Tongue (tissue), 2 donors: ENCODE results near the gene CPT1C. TPM values are rescaled to one million over a fixed set of nuclear protein-coding genes. Genes with fewer than 3 reads are reported as not detected.
"Not testable (repeated sequence)": the region's sequence is repeated elsewhere in the genome, so short reads cannot be mapped to it uniquely, and the experiment has no call there.

ENCODE experiments used
- DNase-seq: peaks from one replicate; pipeline ENCODE4 v3.0.0-alpha.2; 2015
- total RNA-seq: library from RNA; depleted of rRNA; stranded (reverse); fragments of >200 nt; gene quantifications from one replicate; pipeline ENCODE4 v1.2.3, GENCODE V29; 2014

Gene CPT1C
- total RNA-seq, 1 donor from 2014 or later, result 5.1 TPM

GRCh38 chr19:49704888-49705642, 14.1 kb downstream of the CPT1C start:
- DNase-seq, result no peak

DNA sequence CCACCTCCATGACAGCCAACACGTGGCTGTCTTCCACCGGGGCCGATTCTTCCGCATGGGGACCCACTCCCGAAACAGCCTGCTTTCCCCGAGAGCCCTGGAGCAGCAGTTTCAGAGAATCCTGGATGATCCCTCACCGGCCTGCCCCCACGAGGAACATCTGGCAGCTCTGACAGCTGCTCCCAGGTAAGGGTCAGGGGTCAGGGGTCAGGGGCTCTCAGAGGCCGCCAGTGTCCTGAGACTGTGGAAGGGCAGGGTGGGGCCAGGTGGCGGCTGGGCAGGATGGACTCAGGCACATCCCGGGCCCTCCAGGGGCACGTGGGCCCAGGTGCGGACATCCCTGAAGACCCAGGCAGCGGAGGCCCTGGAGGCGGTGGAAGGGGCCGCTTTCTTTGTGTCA, 15.0 kb downstream of the CPT1C start:
- no peak for DNase-seq

GRCh38 chr19:49710372-49710951, 19.5 kb downstream of the CPT1C start:
- DNase-seq, result no peak

- peak; percentile 63 for DNase-seq
Observed at GRCh38 chr19:49712397-49712859, 21.5 kb downstream of the CPT1C start.

DNA sequence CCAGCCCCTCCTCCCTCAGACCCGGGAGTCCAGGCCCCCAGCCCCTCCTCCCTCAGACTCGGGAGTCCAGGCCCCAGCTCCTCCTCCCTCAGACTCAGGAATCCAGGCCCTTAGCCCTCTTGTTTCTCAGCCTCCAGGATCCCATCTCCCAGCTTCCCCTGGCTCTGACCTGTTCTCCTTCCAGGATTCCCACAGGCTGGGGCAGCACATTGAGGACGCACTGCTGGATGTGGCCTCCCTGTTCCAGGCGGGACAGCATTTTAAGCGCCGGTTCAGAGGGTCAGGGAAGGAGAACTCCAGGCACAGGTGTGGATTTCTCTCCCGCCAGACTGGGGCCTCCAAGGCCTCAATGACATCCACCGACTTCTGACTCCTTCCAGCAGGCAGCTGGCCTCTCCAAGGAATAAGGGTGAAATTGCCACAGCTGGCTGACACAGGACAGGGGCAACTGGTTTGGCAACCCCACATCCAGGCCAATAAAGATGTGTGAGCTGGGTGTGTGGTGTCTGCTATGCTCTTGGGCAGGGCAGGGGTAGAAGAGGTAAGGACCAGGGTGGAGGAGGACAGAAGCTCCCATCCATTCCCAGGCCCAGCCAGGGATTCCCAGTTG, 22.4 kb downstream of the CPT1C start:
- DNase-seq, result peak; percentile 73

GRCh38 chr19:49716154-49716553, 25.2 kb downstream of the CPT1C start:
- DNase-seq, result no peak

DNA sequence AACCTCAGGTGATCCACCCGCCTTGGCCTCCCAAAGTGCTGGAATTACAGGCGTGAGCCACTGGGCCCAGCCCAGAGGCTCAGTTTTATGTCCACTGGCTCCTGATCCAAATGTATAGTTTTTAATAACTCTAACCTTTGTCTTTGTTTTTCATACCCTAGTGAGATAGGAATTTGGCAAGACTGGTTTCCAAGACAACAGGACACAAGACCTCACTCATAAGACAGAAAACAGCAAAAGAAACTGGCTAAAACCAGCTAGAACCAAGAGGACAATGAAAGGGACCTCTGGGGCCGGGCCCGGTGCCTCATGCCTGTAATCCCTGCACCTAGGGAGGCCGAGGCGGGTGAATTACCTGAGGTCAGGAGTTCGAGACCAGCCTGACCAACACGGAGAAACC, 27.6 kb downstream of the CPT1C start:
- peak; percentile 42 for DNase-seq

- no peak for DNase-seq
Observed at GRCh38 chr19:49718991-49719390, 28.1 kb downstream of the CPT1C start.

DNA sequence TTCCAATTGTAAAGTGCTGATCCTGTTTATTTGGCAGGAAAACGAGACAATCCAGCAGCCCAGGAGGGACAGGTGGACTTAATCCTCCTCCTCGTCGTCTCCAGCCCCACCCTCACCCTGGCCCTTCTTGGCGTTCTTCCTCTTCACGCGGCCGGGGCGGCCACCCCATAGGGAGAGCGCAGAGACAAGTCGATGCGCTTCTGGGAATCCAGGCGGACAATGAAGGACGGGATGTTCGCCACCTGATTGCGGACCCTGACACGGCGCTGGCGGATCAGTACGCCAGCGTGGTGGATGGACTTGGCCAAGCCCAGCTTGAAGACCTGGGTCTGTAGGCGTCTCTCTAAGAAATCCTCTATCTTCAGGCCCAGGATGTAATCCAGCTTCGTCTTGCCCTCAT, 28.5 kb downstream of the CPT1C start:
- DNase-seq, result not testable (repeated sequence)

- peak; percentile 61 for DNase-seq
Observed at GRCh38 chr19:49727217-49728030, 36.5 kb downstream of the CPT1C start.

DNA sequence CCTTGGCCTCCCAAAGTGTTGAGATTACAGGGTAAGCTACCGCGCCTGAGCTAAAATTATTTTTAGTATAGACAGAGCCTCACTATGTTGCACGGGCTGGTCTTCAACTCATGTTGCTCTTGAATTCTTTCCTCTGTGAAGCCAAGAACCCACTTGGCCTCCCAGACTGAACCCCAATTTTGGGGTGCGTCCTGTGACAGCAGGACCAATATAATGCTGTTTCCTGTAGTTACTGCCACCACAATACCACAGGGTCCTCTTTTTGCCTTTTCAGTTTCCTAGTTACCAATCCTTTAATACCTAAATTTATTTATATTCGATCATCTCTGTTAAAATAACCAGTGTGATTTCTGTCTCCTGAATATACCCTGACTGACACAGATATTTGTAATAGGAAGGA, 39.2 kb downstream of the CPT1C start:
- DNase-seq, result no peak

DNA sequence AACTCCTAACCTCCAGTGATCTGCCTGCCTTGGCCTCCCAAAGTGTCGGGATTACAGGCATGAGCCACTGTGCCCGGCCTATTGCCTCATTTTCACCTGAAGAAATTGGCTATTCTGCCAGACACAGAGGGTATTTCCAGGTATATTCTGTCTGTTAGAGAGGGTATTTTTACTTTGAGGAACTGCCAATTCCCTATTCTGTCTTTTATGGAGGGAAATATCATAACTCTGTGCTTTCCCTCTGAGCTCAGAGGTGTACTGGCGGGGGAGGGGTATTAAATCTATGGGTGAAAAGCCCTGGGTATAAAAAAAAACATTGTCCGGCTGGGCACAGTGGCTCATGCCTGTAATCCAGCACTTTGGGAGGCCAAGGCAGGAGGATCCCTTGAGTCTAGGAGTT, 47.4 kb downstream of the CPT1C start:
- DNase-seq, result no peak

DNA sequence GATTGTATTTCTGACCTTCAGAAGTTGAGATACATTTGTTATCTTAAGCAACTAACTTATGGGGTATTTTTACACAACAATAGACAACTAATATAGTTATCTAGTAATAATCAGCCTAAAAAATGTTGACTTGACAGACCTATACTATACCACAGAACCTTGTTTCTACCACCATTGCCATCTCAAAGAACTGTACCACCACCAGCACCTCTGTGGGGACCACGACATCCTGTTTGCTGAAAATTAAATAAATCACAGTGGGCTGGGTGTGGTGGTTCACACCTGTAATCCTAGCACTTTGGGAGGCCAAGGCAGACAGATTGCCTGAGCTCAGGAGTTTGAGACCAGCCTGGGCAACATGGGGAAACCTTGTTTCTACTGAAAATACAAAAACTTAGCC, 48.2 kb downstream of the CPT1C start:
- no peak for DNase-seq

GRCh38 chr19:49739933-49740332, 49.0 kb downstream of the CPT1C start:
- DNase-seq, result no peak

DNA sequence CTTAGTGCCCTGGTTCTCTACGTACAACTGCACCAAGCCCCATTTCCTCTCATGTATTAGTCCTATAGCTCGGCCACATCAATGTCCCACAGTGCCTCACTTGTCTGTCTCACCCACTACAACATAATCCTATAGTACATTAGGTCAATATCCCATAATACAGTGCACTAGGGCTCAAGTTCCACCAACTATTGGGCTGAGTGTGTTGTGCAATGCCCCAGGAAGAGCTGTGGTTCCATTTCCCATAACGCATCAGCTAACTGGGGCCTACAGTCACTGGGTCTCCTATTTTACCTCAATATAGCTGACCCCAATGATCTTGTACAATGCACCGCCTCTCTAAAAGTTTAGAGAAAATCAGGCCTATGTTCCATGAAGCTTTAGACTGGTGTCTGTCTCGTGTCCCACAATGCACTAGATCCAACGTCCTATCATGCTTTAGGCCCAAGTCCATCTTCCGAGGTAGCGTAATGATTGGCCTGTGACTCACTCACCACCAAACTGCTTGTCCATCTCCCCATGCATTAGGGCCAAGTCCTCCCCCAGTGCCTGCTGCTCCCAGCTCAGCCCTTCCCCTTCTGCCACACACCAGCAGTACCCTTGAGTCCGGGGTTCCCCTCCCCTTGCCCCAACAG, 50.4 kb downstream of the CPT1C start:
- DNase-seq, result no peak

GRCh38 chr19:49744946-49745381, 54.0 kb downstream of the CPT1C start:
- DNase-seq, result no peak

GRCh38 chr19:49746206-49746958, 55.5 kb downstream of the CPT1C start:
- DNase-seq, result peak; percentile 31

GRCh38 chr19:49749055-49749716, 58.3 kb downstream of the CPT1C start:
- DNase-seq, result no peak

- no peak for DNase-seq
Observed at GRCh38 chr19:49749771-49750170, 58.9 kb downstream of the CPT1C start.

GRCh38 chr19:49752701-49753100, 61.8 kb downstream of the CPT1C start:
- DNase-seq, result no peak

- DNase-seq, result no peak
Observed at GRCh38 chr19:49755956-49756355, 65.0 kb downstream of the CPT1C start.
